Cardiac muscle cell (in vitro differentiated cells and primary cell): ENCODE results near the gene ASB6. TPM values are rescaled to one million over a fixed set of nuclear protein-coding genes. Genes with fewer than 3 reads are reported as not detected.
A peak's percentile ranks its signal among the peaks of the same experiment; 100 is the strongest.

ENCODE experiments used
- DNase-seq, 2 donors: peaks; one replicate each; pipeline versions ENCODE4 v3.0.0 to v3.0.0-alpha.2; 2010 to 2017; ENCODE audit warnings: low read depth in 1 of 2, low spot score in 1 of 2
- H3K27ac ChIP-seq: fragments of 200-600 bp; sonication (generic); 2 replicates; pipeline ENCODE4 v1.5.1; 2016
- H3K27me3 ChIP-seq: fragments of 200-600 bp; sonication (generic); 2 replicates; pipeline ENCODE4 v1.6.0; 2016; ENCODE audit warnings: control low read depth
- H3K36me3 ChIP-seq: fragments of 200-600 bp; sonication (generic); 2 replicates; pipeline ENCODE4 v1.5.1; 2016; ENCODE audit warnings: control low read depth
- H3K4me1 ChIP-seq: fragments of 200-600 bp; sonication (generic); 2 replicates; pipeline ENCODE4 v1.8.1; 2017; ENCODE audit warnings: low read depth, mild to moderate bottlenecking, mixed run types
- H3K4me3 ChIP-seq: fragments of 200-600 bp; sonication (generic); 2 replicates; pipeline ENCODE4 v1.5.1; 2016; ENCODE audit warnings: mild to moderate bottlenecking
- H3K9me3 ChIP-seq: fragments of 200-600 bp; sonication (generic); 2 replicates; pipeline ENCODE4 v1.5.1; 2017; ENCODE audit warnings: low read depth, mild to moderate bottlenecking, control low read depth
- polyA plus RNA-seq: library from polyadenylated mRNA; unstranded; fragments of >200 nt; fragmentation: Nextera tagmentation; extraction: Ambion mirVana; gene quantifications from 2 replicates; pipeline ENCODE4 v1.2.1, GENCODE V29; 2016
- total RNA-seq: library from RNA; depleted of rRNA; stranded (reverse); fragments of >200 nt; gene quantifications from 2 replicates; pipeline ENCODE4 v1.2.3, GENCODE V29; 2016
- TF ChIP-seq, protein P1 (sequence below): IDR thresholded peaks from 2 replicates; pipeline ENCODE4 v1.5.1; 2012; ENCODE audit warnings: low read depth, mild to moderate bottlenecking, low read length

Gene ASB6
- total and polyA plus RNA-seq, 2 experiments from 2014 or later, result 24.0 to 25.2 TPM

GRCh38 chr9:129677456-129677855 lies 35.5 kb upstream of the ASB6 start:
- Histone ChIP-seq H3K27ac (no peak overlapping the region), H3K36me3 (no peaks in the 10 kb centered on the region), H3K4me1 (peaks cover 7% of the 10 kb centered on the region), H3K9me3 (no peaks in the 10 kb centered on the region), H3K27me3 (no peaks in the 10 kb centered on the region), H3K4me3 (no peak overlapping the region)
- TF ChIP-seq, protein P1, sequence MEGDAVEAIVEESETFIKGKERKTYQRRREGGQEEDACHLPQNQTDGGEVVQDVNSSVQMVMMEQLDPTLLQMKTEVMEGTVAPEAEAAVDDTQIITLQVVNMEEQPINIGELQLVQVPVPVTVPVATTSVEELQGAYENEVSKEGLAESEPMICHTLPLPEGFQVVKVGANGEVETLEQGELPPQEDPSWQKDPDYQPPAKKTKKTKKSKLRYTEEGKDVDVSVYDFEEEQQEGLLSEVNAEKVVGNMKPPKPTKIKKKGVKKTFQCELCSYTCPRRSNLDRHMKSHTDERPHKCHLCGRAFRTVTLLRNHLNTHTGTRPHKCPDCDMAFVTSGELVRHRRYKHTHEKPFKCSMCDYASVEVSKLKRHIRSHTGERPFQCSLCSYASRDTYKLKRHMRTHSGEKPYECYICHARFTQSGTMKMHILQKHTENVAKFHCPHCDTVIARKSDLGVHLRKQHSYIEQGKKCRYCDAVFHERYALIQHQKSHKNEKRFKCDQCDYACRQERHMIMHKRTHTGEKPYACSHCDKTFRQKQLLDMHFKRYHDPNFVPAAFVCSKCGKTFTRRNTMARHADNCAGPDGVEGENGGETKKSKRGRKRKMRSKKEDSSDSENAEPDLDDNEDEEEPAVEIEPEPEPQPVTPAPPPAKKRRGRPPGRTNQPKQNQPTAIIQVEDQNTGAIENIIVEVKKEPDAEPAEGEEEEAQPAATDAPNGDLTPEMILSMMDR, result no peak
- no peak for DNase-seq

GRCh38 chr9:129676975-129677374 lies 35.0 kb upstream of the ASB6 start:
- Histone ChIP-seq H3K9me3 (no peaks in the 10 kb centered on the region), H3K27me3 (no peaks in the 10 kb centered on the region), H3K4me3 (no peak overlapping the region), H3K4me1 (peaks cover 7% of the 10 kb centered on the region), H3K27ac (no peak overlapping the region), H3K36me3 (no peaks in the 10 kb centered on the region)
- no peak for DNase-seq
- TF ChIP-seq, protein P1, result no peak

DNA sequence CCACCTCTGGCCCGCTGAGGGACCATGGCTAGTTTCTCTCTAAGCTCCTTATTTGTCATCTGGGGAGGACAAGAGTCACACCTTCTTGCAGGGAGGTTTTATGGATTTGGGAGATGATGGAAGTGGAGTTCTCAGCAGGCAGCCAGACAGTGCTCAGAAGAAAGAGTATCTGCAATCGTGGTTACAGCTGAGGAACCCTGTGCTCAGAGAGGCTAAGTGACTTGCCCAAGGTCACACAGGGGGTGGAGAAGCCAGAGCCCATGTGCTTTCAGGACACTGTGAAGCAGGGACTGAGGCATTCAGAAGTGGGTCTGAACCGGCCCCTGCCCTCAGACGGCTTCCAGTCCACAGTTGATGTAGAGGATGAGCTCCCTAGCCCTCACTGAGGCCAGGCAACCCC lies 34.3 kb upstream of the ASB6 start:
- Histone ChIP-seq H3K4me3 (no peak overlapping the region), H3K36me3 (no peaks in the 10 kb centered on the region), H3K9me3 (no peaks in the 10 kb centered on the region), H3K27ac (no peak overlapping the region), H3K4me1 (peaks cover 7% of the 10 kb centered on the region), H3K27me3 (no peaks in the 10 kb centered on the region)
- TF ChIP-seq, protein P1, result no peak
- no peak for DNase-seq

DNA sequence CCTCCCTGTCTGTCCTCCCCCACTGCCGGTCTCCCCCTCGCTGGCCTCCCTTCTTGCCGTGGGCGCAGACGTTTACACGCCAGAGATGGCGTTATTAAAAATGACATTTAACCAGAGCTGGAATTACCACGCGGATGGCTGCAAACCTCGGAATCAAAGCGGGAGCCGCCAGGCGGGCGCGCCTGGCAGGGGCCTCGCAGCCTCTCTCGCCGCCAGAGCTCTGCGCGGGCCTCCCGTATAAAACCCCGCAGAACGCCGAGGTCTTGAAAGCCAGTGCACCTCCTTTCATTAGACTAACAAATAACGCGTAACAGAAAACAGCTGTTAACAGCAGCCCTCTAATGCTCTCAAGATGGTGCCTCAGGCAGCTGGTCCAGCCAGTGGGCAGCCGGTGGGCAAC lies 33.7 kb upstream of the ASB6 start:
- TF ChIP-seq, protein P1, result no peak
- H3K27me3 ChIP-seq, result no peaks in the 10 kb centered on the region
- H3K4me3 ChIP-seq, result no peak overlapping the region
- H3K36me3 ChIP-seq, result no peaks in the 10 kb centered on the region
- peak in 1 of 2 donors; percentile 10 for DNase-seq
- peaks cover 7% of the 10 kb centered on the region for H3K4me1 ChIP-seq
- H3K9me3 ChIP-seq, result no peaks in the 10 kb centered on the region
- H3K27ac ChIP-seq, result no peak overlapping the region

DNA sequence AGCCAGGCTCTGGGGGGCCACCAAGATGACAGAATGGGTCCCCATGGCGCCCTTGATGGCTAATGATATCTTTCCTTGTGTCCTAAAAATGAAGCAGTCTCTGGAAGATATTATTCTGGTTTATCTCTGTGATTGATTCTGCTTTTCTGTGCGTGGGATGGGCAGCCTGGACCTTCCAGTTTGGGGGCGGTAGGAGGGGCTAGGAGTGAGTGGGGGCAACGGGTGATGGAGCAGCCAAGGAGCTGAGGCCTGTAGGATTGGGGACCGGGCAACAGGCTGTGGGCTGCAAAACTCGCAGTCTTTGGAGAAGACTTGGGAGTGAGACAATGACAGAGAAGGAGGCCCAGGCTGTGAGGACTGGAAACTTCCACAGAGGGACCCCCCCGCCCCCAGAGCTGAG lies 32.3 kb upstream of the ASB6 start:
- peaks cover 7% of the 10 kb centered on the region for H3K4me1 ChIP-seq
- H3K27ac ChIP-seq, result no peak overlapping the region
- no peaks in the 10 kb centered on the region for H3K27me3 ChIP-seq
- DNase-seq, result no peak
- no peaks in the 10 kb centered on the region for H3K9me3 ChIP-seq
- TF ChIP-seq, protein P1, result no peak
- no peaks in the 10 kb centered on the region for H3K36me3 ChIP-seq
- no peak overlapping the region for H3K4me3 ChIP-seq

DNA sequence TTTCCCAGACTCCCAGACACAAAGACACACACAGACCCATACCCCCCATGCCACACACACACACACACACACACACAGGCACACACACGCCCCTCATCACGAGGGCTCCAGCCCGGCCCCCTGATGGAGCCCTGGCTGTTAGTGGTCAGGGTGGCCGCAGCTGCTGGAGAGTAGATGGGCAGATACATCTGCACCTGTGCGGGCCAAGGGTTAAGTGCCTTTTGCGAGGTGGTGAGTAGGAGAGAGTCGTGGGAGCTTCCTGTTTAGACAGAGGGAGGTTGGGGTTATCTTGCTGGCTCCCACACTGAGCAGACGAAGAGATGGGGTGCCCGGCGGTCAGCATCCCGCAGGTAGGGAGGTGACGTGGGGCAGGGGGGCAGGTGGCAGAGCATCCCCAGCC lies 31.7 kb upstream of the ASB6 start:
- Histone ChIP-seq H3K27me3 (no peaks in the 10 kb centered on the region), H3K4me1 (peaks cover 6% of the 10 kb centered on the region)
- no peak for DNase-seq

More for the DNA sequence above, 31.7 kb upstream of the ASB6 start:
- no peak overlapping the region for H3K27ac ChIP-seq
- no peaks in the 10 kb centered on the region for H3K9me3 ChIP-seq
- no peaks in the 10 kb centered on the region for H3K36me3 ChIP-seq
- no peak overlapping the region for H3K4me3 ChIP-seq
- TF ChIP-seq, protein P1, result no peak
